GM12878 (cell line): ENCODE results near the gene DENND6B. TPM values are rescaled to one million over a fixed set of nuclear protein-coding genes. Genes with fewer than 3 reads are reported as not detected.

ENCODE experiments used
- ATAC-seq: fragments of 200-7000 bp; cut with Tn5 transposase; 3 replicates; pipeline ENCODE4 v1.9.1; 2020; ENCODE audit warnings: mild to moderate bottlenecking, moderate library complexity
- BruUV-seq: library from RNA; stranded (reverse); fragments of 400-500 nt; replicated peaks from 2 replicates; lab custom pipeline; 2021; lab: Mats Ljungman, UMichigan
- CTCF ChIA-PET: fragments of 300-600 bp; sonication (Branson Sonifier 250); formaldehyde crosslinking; extraction: SDS; loops from one replicate; lab custom pipeline; 2021; ENCODE audit warnings: inconsistent platforms; lab: Yijun Ruan, JAX
- POLR2A ChIA-PET: fragments of 350-600 bp; formaldehyde crosslinking; extraction: SDS; loops from one replicate; lab custom pipeline; 2021; ENCODE audit warnings: inconsistent platforms; lab: Charles Lee
- RAD21 ChIA-PET: fragments of 300-600 bp; sonication (Branson Sonifier 250); formaldehyde crosslinking; loops from one replicate; lab custom pipeline; 2023; ENCODE audit warnings: antibody characterized with exemption; ENCODE audit not compliant: unreplicated experiment; lab: Charles Lee
- SMC1A ChIA-PET: fragments of 300-600 bp; sonication (Branson Sonifier 250); formaldehyde crosslinking; loops from one replicate; lab custom pipeline; 2023; ENCODE audit not compliant: unreplicated experiment, uncharacterized antibody; lab: Charles Lee
- DNase-seq: peaks from one replicate; pipeline ENCODE4 v3.0.0-alpha.2; 2011; ENCODE audit warnings: low read depth, low spot score
- FAIRE-seq: peaks from 3 replicates; lab custom pipeline; 2011; peaks lifted over from hg19 to GRCh38; lab: Jason Lieb, UNC
- H2AFZ ChIP-seq: 2 replicates; pipeline ENCODE4 v1.6.0; 2011; ENCODE audit warnings: low read depth, low read length, control low read depth; ENCODE audit not compliant: control insufficient read depth
- H3K27ac ChIP-seq: 2 replicates; pipeline ENCODE4 v1.5.1; 2011; ENCODE audit warnings: control low read depth; ENCODE audit not compliant: control insufficient read depth, insufficient read depth
- H3K27me3 ChIP-seq, 2 experiments: replicated peaks in 1 of 2; 2 replicates each; pipeline versions ENCODE4 v1.6.0 to v1.6.1; 2011; ENCODE audit warnings: low read length in 1 of 2; ENCODE audit not compliant: control insufficient read depth in 2 of 2, insufficient read depth in 2 of 2
- H3K36me3 ChIP-seq, 2 experiments: 2 replicates each; pipeline ENCODE4 v1.5.1; 2011; ENCODE audit warnings: low read length in 1 of 2; ENCODE audit not compliant: control insufficient read depth in 2 of 2, insufficient read depth in 2 of 2
- H3K4me1 ChIP-seq: 2 replicates; pipeline ENCODE4 v1.6.1; 2011; ENCODE audit warnings: mild to moderate bottlenecking, low read length, moderate library complexity, mixed read lengths; ENCODE audit not compliant: control insufficient read depth, insufficient read depth
- H3K4me2 ChIP-seq: 2 replicates; pipeline ENCODE4 v1.6.0; 2011; ENCODE audit warnings: control low read depth; ENCODE audit not compliant: control insufficient read depth, insufficient read depth
- H3K4me3 ChIP-seq: fragments of 200-600 bp; sonication (generic); 2 replicates; pipeline ENCODE4 v1.5.1; 2016
- H3K79me2 ChIP-seq: 2 replicates; pipeline ENCODE4 v1.6.0; 2011; ENCODE audit warnings: low read length; ENCODE audit not compliant: control insufficient read depth, insufficient read depth
- H3K9ac ChIP-seq: 2 replicates; pipeline ENCODE4 v1.8.0; 2011; ENCODE audit warnings: low read length, control low read depth, mixed read lengths; ENCODE audit not compliant: control insufficient read depth, insufficient read depth
- H3K9me3 ChIP-seq: replicated peaks from 3 replicates; pipeline ENCODE4 v1.5.1; 2011; ENCODE audit warnings: mild to moderate bottlenecking, low read length; ENCODE audit not compliant: control insufficient read depth, insufficient read depth
- H4K20me1 ChIP-seq: 2 replicates; pipeline ENCODE4 v1.6.0; 2011; ENCODE audit not compliant: control insufficient read depth, insufficient read depth
- CBFB ChIP-seq: IDR thresholded peaks from 2 replicates; pipeline ENCODE4 v1.6.1; 2016; ENCODE audit warnings: antibody characterized with exemption, low read depth
- CBX3 ChIP-seq: fragments of 200-600 bp; sonication (generic); IDR thresholded peaks from 2 replicates; pipeline ENCODE4 v1.6.1; 2016; ENCODE audit warnings: low read depth, borderline replicate concordance
- ESRRA ChIP-seq: IDR thresholded peaks from 2 replicates; pipeline ENCODE4 v1.6.1; 2012; ENCODE audit warnings: mild to moderate bottlenecking, low read length, improper control_type of control experiment
- EZH2 ChIP-seq: IDR thresholded peaks from 2 replicates; pipeline ENCODE4 v1.6.1; 2012; ENCODE audit warnings: low read depth, mild to moderate bottlenecking, control low read depth, inconsistent platforms, low read length, borderline replicate concordance; ENCODE audit not compliant: control insufficient read depth
- FOS ChIP-seq: IDR thresholded peaks from 3 replicates; pipeline ENCODE4 v1.6.1; 2011; ENCODE audit warnings: borderline replicate concordance; ENCODE audit not compliant: insufficient read length; ENCODE audit errors: extremely low read depth
- FOXM1 ChIP-seq: IDR thresholded peaks from 2 replicates; pipeline ENCODE4 v1.6.1; 2012; ENCODE audit warnings: low read depth, mild to moderate bottlenecking, inconsistent platforms, low read length, moderate library complexity
- HCFC1 ChIP-seq: fragments of 150-350 bp; IDR thresholded peaks from 2 replicates; pipeline ENCODE4 v1.6.1; 2014; ENCODE audit warnings: low read length
- IKZF1 ChIP-seq: fragments of 450-650 bp; conservative IDR thresholded peaks from 2 replicates; pipeline ENCODE4 v1.6.1; 2017; ENCODE audit warnings: antibody characterized with exemption, mild to moderate bottlenecking
- IRF4 ChIP-seq: IDR thresholded peaks from 2 replicates; pipeline ENCODE4 v1.6.1; 2011; ENCODE audit warnings: low read depth, low read length
- JUND ChIP-seq: IDR thresholded peaks from 2 replicates; pipeline ENCODE4 v1.6.1; 2012; ENCODE audit warnings: low read depth, mild to moderate bottlenecking, low read length, improper control_type of control experiment, moderate library complexity
- NFXL1 ChIP-seq: fragments of 450-650 bp; IDR thresholded peaks from 2 replicates; pipeline ENCODE4 v1.6.1; 2017; ENCODE audit warnings: antibody characterized with exemption, mild to moderate bottlenecking, borderline replicate concordance
- PML ChIP-seq: IDR thresholded peaks from 2 replicates; pipeline ENCODE4 v1.6.1; 2012; ENCODE audit warnings: low read length, inconsistent platforms
- POLR2AphosphoS5 ChIP-seq: IDR thresholded peaks from 2 replicates; pipeline ENCODE4 v1.6.1; 2011; ENCODE audit warnings: mild to moderate bottlenecking, low read length, inconsistent platforms
- RCOR1 ChIP-seq: conservative IDR thresholded peaks from 2 replicates; pipeline ENCODE4 v1.6.1; 2012; ENCODE audit warnings: low read depth, low read length, improper control_type of control experiment
- TCF3 ChIP-seq: IDR thresholded peaks from 2 replicates; pipeline ENCODE4 v1.6.1; 2012; ENCODE audit warnings: low read depth, mild to moderate bottlenecking, low read length, borderline replicate concordance; ENCODE audit not compliant: insufficient read depth
- YBX1 ChIP-seq: fragments of 450-650 bp; IDR thresholded peaks from 2 replicates; pipeline ENCODE4 v1.6.1; 2016; ENCODE audit warnings: antibody characterized with exemption
- WGBS: methylation state at CpG from one replicate; pipeline ENCODE4 v1.1.6; 2016; ENCODE audit warnings: low lambda C conversion rate; ENCODE audit not compliant: insufficient replicate concordance, insufficient coverage; ENCODE audit errors: missing lambda C conversion rate; 5-methylcytosine and 5-hydroxymethylcytosine counted together
- in situ Hi-C: fragments of 300-500 bp; cut with MboI; formaldehyde crosslinking; loops from 9 replicates; pipeline ENCODE4 v1.14.3; 2018; ENCODE audit warnings: mixed read lengths
- intact Hi-C: fragments of 100-400 bp; cut with micrococcal nuclease; formaldehyde crosslinking; loops from one replicate; pipeline ENCODE4 v1.14.2; 2022; ENCODE audit not compliant: unreplicated experiment
- polyA plus RNA-seq, 11 experiments: library from polyadenylated mRNA; depleted of rRNA in 4 of 11; unstranded in 6 of 11; stranded (reverse) in 5 of 11; fragments of >200 nt; fragmentation: Nextera tagmentation in 4 of 11; fragmentation: Illumina TruSeq in 1 of 11; extraction: Ambion mirVana in 4 of 11; extraction: Trizol in 1 of 11; gene quantifications; 1 replicate in 1 of 11; 2 replicates in 10 of 11; pipeline versions ENCODE4 v1.2.1 to v1.2.3, GENCODE V29; 2011 to 2016; ENCODE audit warnings: inconsistent platforms in 2 of 11, missing spikeins in 2 of 11, low read depth in 1 of 11
- total RNA-seq, 4 experiments: library from RNA; depleted of rRNA in 3 of 4; stranded (reverse); fragments of >200 nt in 3 of 4; fragmentation: Illumina TruSeq in 1 of 4; extraction: Trizol in 1 of 4; gene quantifications; 2 replicates each; pipeline versions ENCODE4 v1.2.1 to v1.2.3, GENCODE V29; 2013 to 2021
- TF ChIP-seq, protein P1 (sequence below): fragments of 450-650 bp; IDR thresholded peaks from 2 replicates; pipeline ENCODE4 v1.6.1; 2014; ENCODE audit warnings: mild to moderate bottlenecking
- TF ChIP-seq, protein P2 (sequence below): fragments of 450-650 bp; formaldehyde crosslinking; IDR thresholded peaks from 2 replicates; pipeline ENCODE4 v1.4.0; 2020; ENCODE audit warnings: mild to moderate bottlenecking, moderate library complexity
- TF ChIP-seq, protein P3 (sequence below): fragments of 450-650 bp; IDR thresholded peaks from 2 replicates; pipeline ENCODE4 v1.6.1; 2017; ENCODE audit warnings: mild to moderate bottlenecking

The DENND6B gene
- total and polyA plus RNA-seq, 10 of the 15 experiments (the other 5 are each of a cell fraction or from before 2014, with no cell fraction given), result 0.72 to 11.3 (median 6.2) TPM

DNA sequence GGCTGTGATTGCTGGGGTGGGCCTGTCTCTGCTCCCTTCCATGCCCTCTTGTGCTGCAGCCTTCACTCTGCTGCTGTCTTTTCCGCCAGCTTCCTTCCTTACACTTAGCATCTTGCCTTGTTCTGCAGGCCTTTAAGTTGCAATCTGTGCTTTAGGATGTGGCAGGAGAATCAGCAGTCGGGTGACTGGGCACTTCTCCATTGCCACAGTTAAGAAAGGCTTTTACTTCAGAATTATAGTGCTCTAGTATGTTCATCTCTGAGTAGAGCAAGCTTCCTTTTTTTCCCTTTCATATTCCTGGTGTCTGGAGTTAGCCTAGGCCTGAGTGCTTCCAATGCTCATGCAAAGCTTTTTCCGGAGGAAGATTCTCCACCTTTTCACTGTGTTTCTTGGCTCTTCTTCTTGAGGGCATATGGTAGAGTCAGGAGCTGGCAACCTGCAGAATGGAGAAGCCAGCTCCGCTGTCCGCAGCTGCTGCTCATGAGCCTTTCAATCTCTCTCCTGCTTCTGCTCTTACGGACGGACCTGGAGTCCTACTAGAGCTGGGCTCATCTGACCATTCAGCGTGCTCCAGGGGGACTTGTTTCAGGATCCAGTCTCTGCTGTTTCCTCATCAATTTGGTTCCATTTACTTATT lies 36.5 kb upstream of the DENND6B start:
- Histone ChIP-seq H2AFZ (no peak overlapping the region), H3K36me3 (peaks cover 4 to 7% of the 10 kb centered on the region in 2 experiments), H3K4me3 (no peak overlapping the region), H3K27me3 (no peaks in the 10 kb centered on the region), H3K4me2 (no peak overlapping the region), H4K20me1 (no peaks in the 10 kb centered on the region; the same call in none of the 2 replicates), H3K4me1 (no peaks in the 10 kb centered on the region), H3K9ac (no peak overlapping the region), H3K9me3 (no peaks in the 10 kb centered on the region), H3K27ac (no peak overlapping the region), H3K79me2 (peaks cover 17% of the 10 kb centered on the region)
- 97% methylated on average over 8 of the region's 8 CpGs for WGBS
- ChIA-PET SMC1A (no interaction called here), POLR2A (no interaction called here), RAD21 (no interaction called here), CTCF (no interaction called here)
- BruUV-seq, result no TSS peak
- intact Hi-C loops, result no loop called here
- FAIRE-seq, result no peak
- no peak for ATAC-seq
- in situ Hi-C loops, result no loop called here
- no peak for DNase-seq
- no peak for TF ChIP-seq CBFB
- no peak for TF ChIP-seq IKZF1
- TF ChIP-seq, protein P1, sequence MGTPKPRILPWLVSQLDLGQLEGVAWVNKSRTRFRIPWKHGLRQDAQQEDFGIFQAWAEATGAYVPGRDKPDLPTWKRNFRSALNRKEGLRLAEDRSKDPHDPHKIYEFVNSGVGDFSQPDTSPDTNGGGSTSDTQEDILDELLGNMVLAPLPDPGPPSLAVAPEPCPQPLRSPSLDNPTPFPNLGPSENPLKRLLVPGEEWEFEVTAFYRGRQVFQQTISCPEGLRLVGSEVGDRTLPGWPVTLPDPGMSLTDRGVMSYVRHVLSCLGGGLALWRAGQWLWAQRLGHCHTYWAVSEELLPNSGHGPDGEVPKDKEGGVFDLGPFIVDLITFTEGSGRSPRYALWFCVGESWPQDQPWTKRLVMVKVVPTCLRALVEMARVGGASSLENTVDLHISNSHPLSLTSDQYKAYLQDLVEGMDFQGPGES, result no peak
- TF ChIP-seq, protein P2, sequence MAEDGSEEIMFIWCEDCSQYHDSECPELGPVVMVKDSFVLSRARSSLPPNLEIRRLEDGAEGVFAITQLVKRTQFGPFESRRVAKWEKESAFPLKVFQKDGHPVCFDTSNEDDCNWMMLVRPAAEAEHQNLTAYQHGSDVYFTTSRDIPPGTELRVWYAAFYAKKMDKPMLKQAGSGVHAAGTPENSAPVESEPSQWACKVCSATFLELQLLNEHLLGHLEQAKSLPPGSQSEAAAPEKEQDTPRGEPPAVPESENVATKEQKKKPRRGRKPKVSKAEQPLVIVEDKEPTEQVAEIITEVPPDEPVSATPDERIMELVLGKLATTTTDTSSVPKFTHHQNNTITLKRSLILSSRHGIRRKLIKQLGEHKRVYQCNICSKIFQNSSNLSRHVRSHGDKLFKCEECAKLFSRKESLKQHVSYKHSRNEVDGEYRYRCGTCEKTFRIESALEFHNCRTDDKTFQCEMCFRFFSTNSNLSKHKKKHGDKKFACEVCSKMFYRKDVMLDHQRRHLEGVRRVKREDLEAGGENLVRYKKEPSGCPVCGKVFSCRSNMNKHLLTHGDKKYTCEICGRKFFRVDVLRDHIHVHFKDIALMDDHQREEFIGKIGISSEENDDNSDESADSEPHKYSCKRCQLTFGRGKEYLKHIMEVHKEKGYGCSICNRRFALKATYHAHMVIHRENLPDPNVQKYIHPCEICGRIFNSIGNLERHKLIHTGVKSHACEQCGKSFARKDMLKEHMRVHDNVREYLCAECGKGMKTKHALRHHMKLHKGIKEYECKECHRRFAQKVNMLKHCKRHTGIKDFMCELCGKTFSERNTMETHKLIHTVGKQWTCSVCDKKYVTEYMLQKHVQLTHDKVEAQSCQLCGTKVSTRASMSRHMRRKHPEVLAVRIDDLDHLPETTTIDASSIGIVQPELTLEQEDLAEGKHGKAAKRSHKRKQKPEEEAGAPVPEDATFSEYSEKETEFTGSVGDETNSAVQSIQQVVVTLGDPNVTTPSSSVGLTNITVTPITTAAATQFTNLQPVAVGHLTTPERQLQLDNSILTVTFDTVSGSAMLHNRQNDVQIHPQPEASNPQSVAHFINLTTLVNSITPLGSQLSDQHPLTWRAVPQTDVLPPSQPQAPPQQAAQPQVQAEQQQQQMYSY (CRISPR knock-in tag), result no peak
- no peak for TF ChIP-seq TCF3
- no peak for TF ChIP-seq FOXM1
- no peak for TF ChIP-seq CBX3
- no peak for TF ChIP-seq YBX1
- no peak for TF ChIP-seq JUND
- TF ChIP-seq, protein P3, sequence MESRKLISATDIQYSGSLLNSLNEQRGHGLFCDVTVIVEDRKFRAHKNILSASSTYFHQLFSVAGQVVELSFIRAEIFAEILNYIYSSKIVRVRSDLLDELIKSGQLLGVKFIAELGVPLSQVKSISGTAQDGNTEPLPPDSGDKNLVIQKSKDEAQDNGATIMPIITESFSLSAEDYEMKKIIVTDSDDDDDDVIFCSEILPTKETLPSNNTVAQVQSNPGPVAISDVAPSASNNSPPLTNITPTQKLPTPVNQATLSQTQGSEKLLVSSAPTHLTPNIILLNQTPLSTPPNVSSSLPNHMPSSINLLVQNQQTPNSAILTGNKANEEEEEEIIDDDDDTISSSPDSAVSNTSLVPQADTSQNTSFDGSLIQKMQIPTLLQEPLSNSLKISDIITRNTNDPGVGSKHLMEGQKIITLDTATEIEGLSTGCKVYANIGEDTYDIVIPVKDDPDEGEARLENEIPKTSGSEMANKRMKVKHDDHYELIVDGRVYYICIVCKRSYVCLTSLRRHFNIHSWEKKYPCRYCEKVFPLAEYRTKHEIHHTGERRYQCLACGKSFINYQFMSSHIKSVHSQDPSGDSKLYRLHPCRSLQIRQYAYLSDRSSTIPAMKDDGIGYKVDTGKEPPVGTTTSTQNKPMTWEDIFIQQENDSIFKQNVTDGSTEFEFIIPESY, result no peak
- no peak for TF ChIP-seq FOS
- TF ChIP-seq RCOR1, result no peak
- TF ChIP-seq HCFC1, result no peak
- TF ChIP-seq NFXL1, result no peak
- no peak for TF ChIP-seq ESRRA
- no peak for TF ChIP-seq EZH2
- TF ChIP-seq IRF4, result no peak
- TF ChIP-seq POLR2AphosphoS5, result no peak
- no peak for TF ChIP-seq PML
